Ishikawa (cell line): Measurements from ENCODE around the gene CDK1.

ENCODE experiments used
- CEBPB ChIP-seq: IDR thresholded peaks from 2 replicates; pipeline ENCODE4 v1.6.1; 2012
- EP300 ChIP-seq: IDR thresholded peaks from 2 replicates; pipeline ENCODE4 v1.6.1; 2012; ENCODE audit warnings: borderline replicate concordance
- MAX ChIP-seq: IDR thresholded peaks from 2 replicates; pipeline ENCODE4 v1.6.1; 2012
- RAD21 ChIP-seq: IDR thresholded peaks from 2 replicates; pipeline ENCODE4 v1.6.1; 2012; ENCODE audit warnings: low read depth
- TAF1 ChIP-seq: IDR thresholded peaks from 2 replicates; pipeline ENCODE4 v1.6.1; 2012; ENCODE audit warnings: low read depth, mild to moderate bottlenecking
- TCF12 ChIP-seq: IDR thresholded peaks from 2 replicates; pipeline ENCODE4 v1.6.1; 2012; ENCODE audit warnings: low read depth
- TEAD4 ChIP-seq: IDR thresholded peaks from 2 replicates; pipeline ENCODE4 v1.6.1; 2012
- USF1 ChIP-seq: IDR thresholded peaks from 2 replicates; pipeline ENCODE4 v1.6.1; 2012
- YY1 ChIP-seq: IDR thresholded peaks from 2 replicates; pipeline ENCODE4 v1.6.1; 2012; ENCODE audit warnings: low read depth
- ZBTB7A ChIP-seq: IDR thresholded peaks from 2 replicates; pipeline ENCODE4 v1.6.1; 2012; ENCODE audit warnings: low read depth
- TF ChIP-seq, protein P1 (sequence below): IDR thresholded peaks from 2 replicates; pipeline ENCODE4 v1.6.1; 2012; ENCODE audit warnings: low read depth, mild to moderate bottlenecking

GRCh38 chr10:60781661-60782060 lies 3.4 kb downstream of the CDK1 start:
- TF ChIP-seq YY1, result no peak
- no peak for TF ChIP-seq RAD21
- no peak for TF ChIP-seq MAX
- TF ChIP-seq TAF1, result no peak
- TF ChIP-seq TCF12, result no peak
- no peak for TF ChIP-seq EP300
- TF ChIP-seq CEBPB, result no peak
- TF ChIP-seq TEAD4, result no peak
- TF ChIP-seq ZBTB7A, result no peak
- TF ChIP-seq, protein P1, sequence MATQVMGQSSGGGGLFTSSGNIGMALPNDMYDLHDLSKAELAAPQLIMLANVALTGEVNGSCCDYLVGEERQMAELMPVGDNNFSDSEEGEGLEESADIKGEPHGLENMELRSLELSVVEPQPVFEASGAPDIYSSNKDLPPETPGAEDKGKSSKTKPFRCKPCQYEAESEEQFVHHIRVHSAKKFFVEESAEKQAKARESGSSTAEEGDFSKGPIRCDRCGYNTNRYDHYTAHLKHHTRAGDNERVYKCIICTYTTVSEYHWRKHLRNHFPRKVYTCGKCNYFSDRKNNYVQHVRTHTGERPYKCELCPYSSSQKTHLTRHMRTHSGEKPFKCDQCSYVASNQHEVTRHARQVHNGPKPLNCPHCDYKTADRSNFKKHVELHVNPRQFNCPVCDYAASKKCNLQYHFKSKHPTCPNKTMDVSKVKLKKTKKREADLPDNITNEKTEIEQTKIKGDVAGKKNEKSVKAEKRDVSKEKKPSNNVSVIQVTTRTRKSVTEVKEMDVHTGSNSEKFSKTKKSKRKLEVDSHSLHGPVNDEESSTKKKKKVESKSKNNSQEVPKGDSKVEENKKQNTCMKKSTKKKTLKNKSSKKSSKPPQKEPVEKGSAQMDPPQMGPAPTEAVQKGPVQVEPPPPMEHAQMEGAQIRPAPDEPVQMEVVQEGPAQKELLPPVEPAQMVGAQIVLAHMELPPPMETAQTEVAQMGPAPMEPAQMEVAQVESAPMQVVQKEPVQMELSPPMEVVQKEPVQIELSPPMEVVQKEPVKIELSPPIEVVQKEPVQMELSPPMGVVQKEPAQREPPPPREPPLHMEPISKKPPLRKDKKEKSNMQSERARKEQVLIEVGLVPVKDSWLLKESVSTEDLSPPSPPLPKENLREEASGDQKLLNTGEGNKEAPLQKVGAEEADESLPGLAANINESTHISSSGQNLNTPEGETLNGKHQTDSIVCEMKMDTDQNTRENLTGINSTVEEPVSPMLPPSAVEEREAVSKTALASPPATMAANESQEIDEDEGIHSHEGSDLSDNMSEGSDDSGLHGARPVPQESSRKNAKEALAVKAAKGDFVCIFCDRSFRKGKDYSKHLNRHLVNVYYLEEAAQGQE, result no peak
- no peak for TF ChIP-seq USF1
